HCT116 (cell line): ENCODE results near the gene PSMB7. TPM values are rescaled to one million over a fixed set of nuclear protein-coding genes. Genes with fewer than 3 reads are reported as not detected.

Experiments used
- ATAC-seq: fragments of 200-7000 bp; cut with Tn5 transposase; 2 replicates; pipeline ENCODE4 v1.9.1; 2020; ENCODE audit warnings: mild to moderate bottlenecking, moderate library complexity
- BruUV-seq: library from RNA; stranded (reverse); fragments of 400-500 nt; replicated peaks from 2 replicates; lab custom pipeline; 2021; lab: Mats Ljungman, UMichigan
- CTCF ChIA-PET: fragments of 300-600 bp; sonication (Branson Sonifier 250); formaldehyde crosslinking; loops from one replicate; lab custom pipeline; 2021; ENCODE audit warnings: antibody characterized with exemption; lab: Charles Lee
- POLR2A ChIA-PET: fragments of 300-600, 350-600 bp; sonication (Branson Sonifier 250); formaldehyde crosslinking; loops from one replicate; lab custom pipeline; 2021; ENCODE audit warnings: antibody characterized with exemption; lab: Charles Lee
- RAD21 ChIA-PET, 2 experiments: fragments of 300-600 bp; sonication (Branson Sonifier 250); formaldehyde crosslinking; loops; one replicate each; lab custom pipeline; 2023; ENCODE audit warnings: low total read pairs in 2 of 2; ENCODE audit not compliant: uncharacterized antibody in 2 of 2, unreplicated experiment in 2 of 2, low non-redundant PET in 1 of 2; lab: Charles Lee
- DNase-seq: peaks from one replicate; pipeline ENCODE4 v3.0.0-alpha.2; 2010; ENCODE audit warnings: low read depth, low spot score
- H2AFZ ChIP-seq: fragments of 200-600 bp; shearing (Covaris generic), sonication (generic); 2 replicates; pipeline ENCODE4 v1.6.1; 2017; ENCODE audit warnings: low read depth, mixed run types, mixed read lengths, antibody characterized with exemption, low read length; ENCODE audit not compliant: poor library complexity, severe bottlenecking
- H3K27ac ChIP-seq: 2 replicates; pipeline ENCODE4 v1.5.1; 2012; ENCODE audit warnings: low read depth, low read length
- H3K27me3 ChIP-seq: fragments of 200-600 bp; sonication (generic); 2 replicates; pipeline ENCODE4 v1.6.1; 2016; ENCODE audit warnings: mixed run types, low read length, mixed read lengths; ENCODE audit not compliant: insufficient read depth
- H3K36me3 ChIP-seq, 2 experiments: fragments of 200-500 bp in 1 of 2; fragments of 200-600 bp in 1 of 2; sonication (Bioruptor generic) in 1 of 2; sonication (generic) in 1 of 2; 2 replicates each; pipeline versions ENCODE4 v1.5.1 to v1.6.1; 2014 to 2016; ENCODE audit warnings: low read length in 2 of 2, inconsistent platforms in 1 of 2, mixed read lengths in 1 of 2, mixed run types in 1 of 2; ENCODE audit not compliant: insufficient read depth in 2 of 2, control insufficient read depth in 1 of 2
- H3K4me1 ChIP-seq, 2 experiments: fragments of 200-600 bp in 1 of 2; sonication (generic) in 1 of 2; 2 replicates each; pipeline versions ENCODE4 v1.5.1 to v1.6.1; 2012 to 2017; ENCODE audit warnings: low read length in 2 of 2, inconsistent platforms in 1 of 2, mild to moderate bottlenecking in 1 of 2, mixed read lengths in 1 of 2, mixed run types in 1 of 2, moderate library complexity in 1 of 2; ENCODE audit not compliant: insufficient read depth in 2 of 2, control insufficient read depth in 1 of 2
- H3K4me2 ChIP-seq: fragments of 200-600 bp; sonication (generic); 2 replicates; pipeline ENCODE4 v1.6.1; 2017; ENCODE audit warnings: mixed run types, low read length, mixed read lengths
- H3K4me3 ChIP-seq, 2 experiments: fragments of 200-600 bp in 1 of 2; sonication (generic) in 1 of 2; replicated peaks in 1 of 2; 2 replicates each; pipeline ENCODE4 v1.5.1; 2011 to 2016; ENCODE audit warnings: low read length in 2 of 2, control low read depth in 1 of 2, low read depth in 1 of 2, mild to moderate bottlenecking in 1 of 2, mixed read lengths in 1 of 2, mixed run types in 1 of 2
- H3K79me2 ChIP-seq: fragments of 200-600 bp; sonication (generic); 2 replicates; pipeline ENCODE4 v1.6.1; 2017; ENCODE audit warnings: mild to moderate bottlenecking, mixed run types, low read length, moderate library complexity, mixed read lengths; ENCODE audit not compliant: insufficient read depth
- H3K9ac ChIP-seq: fragments of 200-600 bp; sonication (generic); 2 replicates; pipeline ENCODE4 v1.6.1; 2016; ENCODE audit warnings: low read length, mixed read lengths
- H3K9me2 ChIP-seq: fragments of 200-600 bp; sonication (generic), shearing (Covaris generic); 2 replicates; pipeline ENCODE4 v1.6.1; 2017; ENCODE audit warnings: mixed run types, mild to moderate bottlenecking, moderate library complexity; ENCODE audit not compliant: insufficient read depth
- H3K9me3 ChIP-seq, 2 experiments: fragments of 200-500 bp in 1 of 2; fragments of 200-600 bp in 1 of 2; sonication (Bioruptor generic) in 1 of 2; sonication (generic) in 1 of 2; 2 replicates each; pipeline ENCODE4 v1.6.1; 2014 to 2017; ENCODE audit warnings: low read length in 2 of 2, mixed read lengths in 2 of 2, inconsistent platforms in 1 of 2, low read depth in 1 of 2, mild to moderate bottlenecking in 1 of 2, mixed run types in 1 of 2, moderate library complexity in 1 of 2; ENCODE audit not compliant: control insufficient read depth in 1 of 2, insufficient read depth in 1 of 2
- H4K20me1 ChIP-seq: fragments of 200-600 bp; sonication (generic), shearing (Covaris generic); 2 replicates; pipeline ENCODE4 v1.6.1; 2017; ENCODE audit warnings: mixed run types, mild to moderate bottlenecking, moderate library complexity; ENCODE audit not compliant: insufficient read depth
- CBX3 ChIP-seq: IDR thresholded peaks from 2 replicates; pipeline ENCODE4 v1.6.1; 2012; ENCODE audit warnings: low read depth
- CTCF ChIP-seq, 3 experiments: fragments of 200-600 bp in 1 of 3; sonication (generic) in 1 of 3; IDR thresholded peaks in 2 of 3; conservative IDR thresholded peaks in 1 of 3; 2 replicates each; pipeline ENCODE4 v1.5.1; 2012 to 2017; ENCODE audit warnings: low read depth in 2 of 3, low read length in 2 of 3, antibody characterized with exemption in 1 of 3, borderline replicate concordance in 1 of 3, control low read depth in 1 of 3, mild to moderate bottlenecking in 1 of 3, mixed read lengths in 1 of 3, mixed run types in 1 of 3, moderate library complexity in 1 of 3; ENCODE audit not compliant: insufficient read depth in 1 of 3
- EGR1 ChIP-seq: IDR thresholded peaks from 2 replicates; pipeline ENCODE4 v1.6.1; 2012; ENCODE audit warnings: low read depth
- ELF1 ChIP-seq: IDR thresholded peaks from 2 replicates; pipeline ENCODE4 v1.6.1; 2012; ENCODE audit warnings: low read depth, borderline replicate concordance
- EZH2 ChIP-seq: fragments of 200-600 bp; sonication (generic); IDR thresholded peaks from 2 replicates; pipeline ENCODE4 v1.6.1; 2017; ENCODE audit warnings: antibody characterized with exemption, mixed run types
- FOSL1 ChIP-seq: IDR thresholded peaks from 2 replicates; pipeline ENCODE4 v1.6.1; 2012; ENCODE audit warnings: low read depth
- POLR2AphosphoS5 ChIP-seq: IDR thresholded peaks from 2 replicates; pipeline ENCODE4 v1.6.1; 2011; ENCODE audit warnings: mild to moderate bottlenecking, low read depth, low read length, moderate library complexity
- RAD21 ChIP-seq: IDR thresholded peaks from 2 replicates; pipeline ENCODE4 v1.6.1; 2012; ENCODE audit warnings: low read depth, mild to moderate bottlenecking
- REST ChIP-seq: IDR thresholded peaks from 2 replicates; pipeline ENCODE4 v1.6.1; 2012; ENCODE audit warnings: low read depth
- SIN3A ChIP-seq: IDR thresholded peaks from 2 replicates; pipeline ENCODE4 v1.6.1; 2012; ENCODE audit warnings: low read depth
- SP1 ChIP-seq: IDR thresholded peaks from 2 replicates; pipeline ENCODE4 v1.6.1; 2012; ENCODE audit warnings: low read depth
- SRF ChIP-seq: IDR thresholded peaks from 2 replicates; pipeline ENCODE4 v1.6.1; 2012; ENCODE audit warnings: low read depth
- ZNF274 ChIP-seq: fragments of 200-500 bp; sonication (Bioruptor generic); IDR thresholded peaks from 2 replicates; pipeline ENCODE4 v1.6.1; 2014; ENCODE audit warnings: mild to moderate bottlenecking, low read depth, low read length, inconsistent platforms
- intact Hi-C: fragments of 100-400 bp; cut with micrococcal nuclease; formaldehyde crosslinking; loops from 2 replicates; pipeline ENCODE4 v1.10.0; 2022
- total RNA-seq: library from RNA; stranded (reverse); gene quantifications from one replicate; pipeline ENCODE4 v1.2.1, GENCODE V29; 2021; ENCODE audit not compliant: unreplicated experiment
- TF ChIP-seq, protein P1 (sequence below): IDR thresholded peaks from 2 replicates; pipeline ENCODE4 v1.6.1; 2012

Gene PSMB7
- total RNA-seq, 1 experiment from 2014 or later, result 222 TPM

GRCh38 chr9:124410321-124410913 is 4.8 kb downstream of the PSMB7 start:
- RAD21 ChIA-PET, result interaction anchor here in 1 of 2 experiments (0.5 kb wide), 1 partner anchor 126 kb away, joined by 3 read pairs; no protein-coding TSS in a partner anchor
- Histone ChIP-seq H3K36me3 (peaks cover 57 to 86% of the 10 kb centered on the region in 2 experiments), H3K4me1 (peaks cover 4 to 26% of the 10 kb centered on the region in 2 experiments; a peak in 3 of 4 replicates), H3K4me3 (no peak overlapping the region), H3K9ac (no peak overlapping the region), H3K79me2 (peaks cover 98% of the 10 kb centered on the region), H3K27me3 (no peaks in the 10 kb centered on the region), H3K9me3 (no peaks in the 10 kb centered on the region), H4K20me1 (peaks cover 28% of the 10 kb centered on the region), H2AFZ (no peak overlapping the region), H3K4me2 (no peak overlapping the region), H3K27ac (no peak overlapping the region), H3K9me2 (no peaks in the 10 kb centered on the region)
- no TSS peak for BruUV-seq
- no peak for TF ChIP-seq EGR1
- TF ChIP-seq CTCF (IDR thresholded peaks at IDR 0.05 in 2 of 3, conservative IDR thresholded peaks at IDR 0.05 in 1 of 3; ENCODE audit: borderline replicate concordance in 1 of 3, insufficient read depth in 1 of 3, low read depth in 2 of 3, low read length in 2 of 3), result peak; percentile 33 to 61 (median 33); a peak in 4 of 6 replicates
- TF ChIP-seq RAD21, result peak; percentile 37; the same call in 1 of the 2 replicates
- TF ChIP-seq SP1, result no peak
- 0 out of 2 replicates have a peak, but pooled peaks have one; percentile 26 for ATAC-seq
- DNase-seq, result no peak
- CTCF ChIA-PET, result interaction anchor here (0.6 to 2.2 kb wide), 11 partner anchors 9 to 443 kb away, joined by 3 to 17 read pairs (median 3); partner anchors contain the start of gene WDR38
- intact Hi-C loops, result loop anchor here (10.0 kb wide), 2 partner anchors 354 to 444 kb away; partner anchors contain the start of gene WDR38
- POLR2A ChIA-PET, result interaction anchor here (0.8 to 1.1 kb wide), 2 partner anchors 10 to 13 kb away, joined by 4 to 5 read pairs; no protein-coding TSS in a partner anchor

DNA sequence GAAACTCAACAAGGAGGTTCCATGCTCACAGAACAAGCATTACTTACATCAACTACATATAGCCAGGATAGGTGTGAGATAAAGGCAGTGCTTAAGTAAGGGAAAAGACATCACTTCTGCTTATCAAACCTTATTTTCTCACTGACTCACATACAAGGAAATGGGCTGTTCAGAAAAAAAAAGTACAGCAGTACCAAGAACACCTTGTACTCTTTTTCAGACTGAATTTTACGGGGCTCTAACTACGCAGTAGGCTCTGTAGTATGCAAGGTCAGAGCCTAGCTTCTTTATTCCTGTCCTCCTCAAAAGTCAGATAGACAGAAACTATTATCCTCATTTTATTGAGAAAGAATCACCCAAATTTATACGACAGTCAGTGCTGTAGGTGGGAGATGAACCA is 5.8 kb downstream of the PSMB7 start:
- peaks cover 28% of the 10 kb centered on the region for H4K20me1 ChIP-seq
- ChIA-PET CTCF (interaction anchor here (1.2 kb wide), 1 partner anchor 22 kb away, joined by 5 read pairs; no protein-coding TSS in a partner anchor), RAD21 (no interaction called here), POLR2A (no interaction called here)
- H3K79me2 ChIP-seq, result peaks cover 100% of the 10 kb centered on the region
- BruUV-seq, result no TSS peak
- no peaks in the 10 kb centered on the region for H3K9me3 ChIP-seq
- no peak overlapping the region for H2AFZ ChIP-seq
- H3K36me3 ChIP-seq, result peaks cover 66 to 91% of the 10 kb centered on the region in 2 experiments
- H3K9me2 ChIP-seq, result no peaks in the 10 kb centered on the region
- no peak overlapping the region for H3K9ac ChIP-seq
- H3K27ac ChIP-seq, result no peak overlapping the region
- no peak overlapping the region for H3K4me3 ChIP-seq
- intact Hi-C loops, result no loop called here
- DNase-seq (no peak), ATAC-seq (no peak)
- H3K4me2 ChIP-seq, result no peak overlapping the region
- peaks cover 4 to 26% of the 10 kb centered on the region in 2 experiments; a peak in 3 of 4 replicates for H3K4me1 ChIP-seq
- H3K27me3 ChIP-seq, result no peaks in the 10 kb centered on the region
- TF ChIP-seq SIN3A (no peak), POLR2AphosphoS5 (no peak), SP1 (no peak), CBX3 (no peak), ELF1 (no peak), EZH2 (no peak), REST (no peak), ZNF274 (no peak), RAD21 (no peak), SRF (no peak), FOSL1 (no peak), EGR1 (no peak)
- TF ChIP-seq, protein P1, sequence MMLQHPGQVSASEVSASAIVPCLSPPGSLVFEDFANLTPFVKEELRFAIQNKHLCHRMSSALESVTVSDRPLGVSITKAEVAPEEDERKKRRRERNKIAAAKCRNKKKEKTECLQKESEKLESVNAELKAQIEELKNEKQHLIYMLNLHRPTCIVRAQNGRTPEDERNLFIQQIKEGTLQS, result no peak
